ENCODE results near the gene KLHL10. TPM values are rescaled to one million over a fixed set of nuclear protein-coding genes. Genes with fewer than 3 reads are reported as not detected.

Gene KLHL10
- total and polyA plus RNA-seq, 2 of the 13 experiments (the other 11 are each of a cell fraction or from before 2014, with no cell fraction given): 0.04 to 0.08 TPM

DNA sequence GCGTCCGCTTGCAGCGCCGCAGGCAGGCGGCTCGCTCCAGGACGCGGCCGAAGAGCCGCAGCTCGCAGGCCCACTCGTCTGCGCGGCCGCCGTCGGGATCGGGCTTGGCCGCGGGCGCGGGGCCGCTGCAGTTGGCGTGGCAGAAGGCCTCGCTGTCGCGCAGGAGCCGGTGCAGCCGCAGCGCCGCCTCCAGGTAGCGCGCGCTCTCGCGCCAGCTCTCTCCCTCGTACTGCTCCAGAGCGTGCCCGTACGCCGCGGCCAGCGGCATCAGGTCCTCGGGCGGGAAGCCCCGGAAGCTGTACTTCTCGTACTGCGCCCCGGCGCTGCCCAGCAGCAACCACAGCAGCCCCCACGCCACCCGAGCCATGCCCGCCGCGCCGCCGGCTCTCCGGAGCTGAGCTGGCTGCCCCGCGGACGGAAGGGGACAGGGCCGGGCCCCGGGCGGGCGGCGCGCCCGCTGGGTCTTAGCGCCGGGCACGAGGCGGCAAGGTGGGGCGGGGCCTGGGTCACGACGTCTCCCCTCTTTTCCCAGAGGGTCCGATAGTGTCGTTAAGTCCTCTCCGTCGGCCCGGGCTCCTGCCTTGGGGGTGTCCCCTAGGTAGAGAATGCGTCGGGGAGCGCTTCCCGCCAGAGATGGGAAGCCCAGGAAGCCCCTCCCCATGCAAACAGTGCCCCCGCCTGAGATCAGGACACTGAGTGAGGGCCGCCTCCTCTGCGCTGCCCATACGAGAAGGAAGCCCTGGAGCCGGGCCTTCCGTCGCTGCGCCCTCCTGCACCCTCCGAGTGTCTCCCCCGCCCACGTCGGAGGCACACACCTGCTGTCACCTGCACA lies 25.9 kb upstream of the KLHL10 start, which contains the start of gene P3H4 (continued):
- TF ChIP-seq ZNF121 (CRISPR knock-in tag; IDR thresholded peaks at IDR 0.05) (peak; percentile 3; the same call in 1 of the 2 replicates), ARNTL (CRISPR knock-in tag; IDR thresholded peaks at IDR 0.05) (no peak), KIAA2018 (CRISPR knock-in tag; IDR thresholded peaks at IDR 0.05; ENCODE audit: borderline replicate concordance) (no peak), MED1 (CRISPR knock-in tag; IDR thresholded peaks at IDR 0.05) (peak; percentile 60), SP140L (CRISPR knock-in tag; IDR thresholded peaks at IDR 0.05; ENCODE audit: borderline replicate concordance) (no peak), PREB (CRISPR knock-in tag; IDR thresholded peaks at IDR 0.05) (peak; percentile 42; the same call in 1 of the 2 replicates), ZNF562 (CRISPR knock-in tag; IDR thresholded peaks at IDR 0.05; ENCODE audit: borderline replicate concordance) (no peak), TAF15 (IDR thresholded peaks at IDR 0.05; ENCODE audit: low read depth, low read length, poor library complexity, severe bottlenecking) (peak; percentile 30), FOXP1 (IDR thresholded peaks at IDR 0.05) (no peak), FOXP1 (CRISPR knock-in tag; IDR thresholded peaks at IDR 0.05) (no peak; the same call in 1 of the 2 replicates), ZXDC (CRISPR knock-in tag; IDR thresholded peaks at IDR 0.05) (peak; percentile 91), KDM4B (CRISPR knock-in tag; IDR thresholded peaks at IDR 0.05) (peak; percentile 32; the same call in 1 of the 2 replicates), ZFP1 (CRISPR knock-in tag; IDR thresholded peaks at IDR 0.05) (no peak), ZNF777 (CRISPR knock-in tag; IDR thresholded peaks at IDR 0.05) (peak; percentile 97)
- TF ChIP-seq, protein P1, sequence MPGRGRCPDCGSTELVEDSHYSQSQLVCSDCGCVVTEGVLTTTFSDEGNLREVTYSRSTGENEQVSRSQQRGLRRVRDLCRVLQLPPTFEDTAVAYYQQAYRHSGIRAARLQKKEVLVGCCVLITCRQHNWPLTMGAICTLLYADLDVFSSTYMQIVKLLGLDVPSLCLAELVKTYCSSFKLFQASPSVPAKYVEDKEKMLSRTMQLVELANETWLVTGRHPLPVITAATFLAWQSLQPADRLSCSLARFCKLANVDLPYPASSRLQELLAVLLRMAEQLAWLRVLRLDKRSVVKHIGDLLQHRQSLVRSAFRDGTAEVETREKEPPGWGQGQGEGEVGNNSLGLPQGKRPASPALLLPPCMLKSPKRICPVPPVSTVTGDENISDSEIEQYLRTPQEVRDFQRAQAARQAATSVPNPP (CRISPR knock-in tag; IDR thresholded peaks at IDR 0.05): peak; percentile 94
- TF ChIP-seq, protein P2, sequence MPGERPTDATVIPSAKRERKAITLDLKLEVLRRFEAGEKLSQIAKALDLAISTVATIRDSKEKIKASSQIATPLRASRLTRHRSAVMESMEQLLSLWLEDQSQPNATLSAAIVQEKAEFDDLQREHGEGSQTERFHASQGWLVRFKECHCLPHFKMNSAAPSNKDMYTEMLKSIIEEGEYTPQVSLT (CRISPR knock-in tag; IDR thresholded peaks at IDR 0.05; ENCODE audit: borderline replicate concordance, low read depth): no peak
